Ishikawa (cell line): ENCODE measurements around the gene AP5Z1.

Experiments
- CEBPB ChIP-seq: IDR thresholded peaks from 2 replicates; pipeline ENCODE4 v1.6.1; 2012
- CREB1 ChIP-seq: IDR thresholded peaks from 2 replicates; pipeline ENCODE4 v1.6.1; 2012; ENCODE audit warnings: low read depth
- EGR1 ChIP-seq: IDR thresholded peaks from 2 replicates; pipeline ENCODE4 v1.6.1; 2012
- EP300 ChIP-seq: IDR thresholded peaks from 2 replicates; pipeline ENCODE4 v1.6.1; 2012; ENCODE audit warnings: borderline replicate concordance
- FOXM1 ChIP-seq: IDR thresholded peaks from 2 replicates; pipeline ENCODE4 v1.6.1; 2012; ENCODE audit warnings: low read depth, borderline replicate concordance
- NFIC ChIP-seq: IDR thresholded peaks from 2 replicates; pipeline ENCODE4 v1.6.1; 2012
- RAD21 ChIP-seq: IDR thresholded peaks from 2 replicates; pipeline ENCODE4 v1.6.1; 2012; ENCODE audit warnings: low read depth
- TAF1 ChIP-seq: IDR thresholded peaks from 2 replicates; pipeline ENCODE4 v1.6.1; 2012; ENCODE audit warnings: low read depth, mild to moderate bottlenecking
- TCF12 ChIP-seq: IDR thresholded peaks from 2 replicates; pipeline ENCODE4 v1.6.1; 2012; ENCODE audit warnings: low read depth
- TEAD4 ChIP-seq: IDR thresholded peaks from 2 replicates; pipeline ENCODE4 v1.6.1; 2012
- YY1 ChIP-seq: IDR thresholded peaks from 2 replicates; pipeline ENCODE4 v1.6.1; 2012; ENCODE audit warnings: low read depth
- ZBTB7A ChIP-seq: IDR thresholded peaks from 2 replicates; pipeline ENCODE4 v1.6.1; 2012; ENCODE audit warnings: low read depth
- TF ChIP-seq, protein P1 (sequence below): IDR thresholded peaks from 2 replicates; pipeline ENCODE4 v1.6.1; 2012
- TF ChIP-seq, protein P2 (sequence below): IDR thresholded peaks from 2 replicates; pipeline ENCODE4 v1.6.1; 2012; ENCODE audit warnings: low read depth, mild to moderate bottlenecking
- TF ChIP-seq, protein P3 (sequence below): IDR thresholded peaks from 2 replicates; pipeline ENCODE4 v1.6.1; 2012

Gene AP5Z1

DNA sequence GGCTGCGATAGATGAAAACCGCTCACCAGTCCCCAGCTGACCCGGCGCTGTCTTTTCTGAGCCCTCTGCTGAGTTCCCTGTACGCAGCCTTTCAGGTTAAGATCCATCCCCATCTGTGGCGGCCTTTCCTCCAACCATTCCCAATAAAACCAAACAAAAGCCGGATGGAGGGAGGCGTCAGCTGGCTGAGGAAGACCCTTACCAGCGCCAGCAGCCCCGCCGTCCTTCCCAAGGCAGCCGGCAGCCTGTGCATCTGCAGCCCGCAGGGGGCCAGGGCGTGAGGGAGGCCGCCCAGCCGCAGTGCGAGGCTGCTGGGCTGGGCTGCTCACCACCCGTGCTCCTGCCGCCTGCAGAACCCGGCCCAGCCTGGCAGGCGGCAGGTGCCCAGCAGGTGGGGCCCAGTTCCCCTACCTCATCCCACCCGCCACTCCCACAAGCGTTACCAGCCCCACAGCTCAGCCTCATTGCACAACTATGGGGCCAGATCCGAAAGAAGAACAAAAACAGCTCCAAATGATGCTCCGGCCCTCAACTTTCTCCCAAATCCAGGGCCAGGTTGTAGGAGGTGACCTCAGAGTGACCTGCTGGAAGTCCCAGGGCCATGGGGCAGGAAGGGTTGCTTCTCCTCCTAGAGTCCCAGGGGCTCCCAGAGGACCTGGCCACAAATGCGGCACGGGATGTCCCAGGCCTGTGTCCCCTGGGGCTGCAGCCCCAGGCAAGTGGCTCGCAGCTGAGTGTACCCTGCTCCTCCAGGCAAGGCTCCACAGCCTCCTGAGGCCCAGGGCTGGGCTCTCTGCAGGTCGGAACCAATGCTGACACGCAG, 62.6 kb downstream of the AP5Z1 start:
- TF ChIP-seq TCF12, result no peak
- TF ChIP-seq EP300, result no peak
- TF ChIP-seq CEBPB, result no peak
- no peak for TF ChIP-seq FOXM1
- TF ChIP-seq CREB1, result no peak
- TF ChIP-seq, protein P1, sequence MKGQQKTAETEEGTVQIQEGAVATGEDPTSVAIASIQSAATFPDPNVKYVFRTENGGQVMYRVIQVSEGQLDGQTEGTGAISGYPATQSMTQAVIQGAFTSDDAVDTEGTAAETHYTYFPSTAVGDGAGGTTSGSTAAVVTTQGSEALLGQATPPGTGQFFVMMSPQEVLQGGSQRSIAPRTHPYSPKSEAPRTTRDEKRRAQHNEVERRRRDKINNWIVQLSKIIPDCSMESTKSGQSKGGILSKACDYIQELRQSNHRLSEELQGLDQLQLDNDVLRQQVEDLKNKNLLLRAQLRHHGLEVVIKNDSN, result no peak
- TF ChIP-seq, protein P2, sequence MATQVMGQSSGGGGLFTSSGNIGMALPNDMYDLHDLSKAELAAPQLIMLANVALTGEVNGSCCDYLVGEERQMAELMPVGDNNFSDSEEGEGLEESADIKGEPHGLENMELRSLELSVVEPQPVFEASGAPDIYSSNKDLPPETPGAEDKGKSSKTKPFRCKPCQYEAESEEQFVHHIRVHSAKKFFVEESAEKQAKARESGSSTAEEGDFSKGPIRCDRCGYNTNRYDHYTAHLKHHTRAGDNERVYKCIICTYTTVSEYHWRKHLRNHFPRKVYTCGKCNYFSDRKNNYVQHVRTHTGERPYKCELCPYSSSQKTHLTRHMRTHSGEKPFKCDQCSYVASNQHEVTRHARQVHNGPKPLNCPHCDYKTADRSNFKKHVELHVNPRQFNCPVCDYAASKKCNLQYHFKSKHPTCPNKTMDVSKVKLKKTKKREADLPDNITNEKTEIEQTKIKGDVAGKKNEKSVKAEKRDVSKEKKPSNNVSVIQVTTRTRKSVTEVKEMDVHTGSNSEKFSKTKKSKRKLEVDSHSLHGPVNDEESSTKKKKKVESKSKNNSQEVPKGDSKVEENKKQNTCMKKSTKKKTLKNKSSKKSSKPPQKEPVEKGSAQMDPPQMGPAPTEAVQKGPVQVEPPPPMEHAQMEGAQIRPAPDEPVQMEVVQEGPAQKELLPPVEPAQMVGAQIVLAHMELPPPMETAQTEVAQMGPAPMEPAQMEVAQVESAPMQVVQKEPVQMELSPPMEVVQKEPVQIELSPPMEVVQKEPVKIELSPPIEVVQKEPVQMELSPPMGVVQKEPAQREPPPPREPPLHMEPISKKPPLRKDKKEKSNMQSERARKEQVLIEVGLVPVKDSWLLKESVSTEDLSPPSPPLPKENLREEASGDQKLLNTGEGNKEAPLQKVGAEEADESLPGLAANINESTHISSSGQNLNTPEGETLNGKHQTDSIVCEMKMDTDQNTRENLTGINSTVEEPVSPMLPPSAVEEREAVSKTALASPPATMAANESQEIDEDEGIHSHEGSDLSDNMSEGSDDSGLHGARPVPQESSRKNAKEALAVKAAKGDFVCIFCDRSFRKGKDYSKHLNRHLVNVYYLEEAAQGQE, result no peak
- no peak for TF ChIP-seq NFIC
- no peak for TF ChIP-seq EGR1
- no peak for TF ChIP-seq TAF1
- TF ChIP-seq, protein P3, sequence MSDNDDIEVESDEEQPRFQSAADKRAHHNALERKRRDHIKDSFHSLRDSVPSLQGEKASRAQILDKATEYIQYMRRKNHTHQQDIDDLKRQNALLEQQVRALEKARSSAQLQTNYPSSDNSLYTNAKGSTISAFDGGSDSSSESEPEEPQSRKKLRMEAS, result no peak
- TF ChIP-seq YY1, result no peak
- no peak for TF ChIP-seq RAD21
- no peak for TF ChIP-seq TEAD4
- TF ChIP-seq ZBTB7A, result no peak

DNA sequence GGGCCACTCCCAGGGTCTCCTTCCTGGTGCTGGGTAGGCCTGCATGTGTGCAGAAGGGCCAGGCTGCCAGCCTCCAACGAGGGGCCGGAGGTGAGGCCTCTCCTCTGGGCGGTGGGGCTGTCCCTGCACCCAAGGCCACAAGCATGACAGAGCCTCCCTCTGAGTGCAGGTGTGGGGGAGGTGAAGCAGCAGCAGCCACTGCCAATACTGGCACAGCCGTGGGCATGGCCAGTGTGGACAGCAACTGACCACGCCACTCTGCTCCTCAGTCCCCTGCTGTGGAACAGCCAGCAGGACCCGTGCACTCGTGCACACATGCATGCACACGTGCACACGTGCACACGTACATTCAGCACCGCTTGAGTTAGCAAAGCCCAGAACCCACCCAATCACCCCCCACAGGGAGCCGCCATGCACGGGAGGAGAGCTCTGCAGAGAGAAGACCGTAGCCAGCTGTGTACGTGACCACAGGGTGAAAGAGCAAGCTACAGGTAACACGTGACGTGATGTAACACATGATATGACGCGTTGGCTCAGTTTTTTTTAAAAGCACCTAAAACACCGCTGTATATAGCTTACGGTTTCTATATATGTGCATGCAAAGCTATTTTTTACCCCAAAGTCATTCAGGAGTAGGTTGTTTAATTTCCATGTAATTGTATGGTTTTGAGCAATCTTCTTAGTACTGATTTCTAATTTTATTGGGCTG, 63.4 kb downstream of the AP5Z1 start:
- TF ChIP-seq, protein P3, result no peak
- TF ChIP-seq YY1, result no peak
- TF ChIP-seq TEAD4, result no peak
- TF ChIP-seq RAD21, result no peak
- no peak for TF ChIP-seq EP300
- TF ChIP-seq CEBPB, result no peak
- TF ChIP-seq TAF1, result no peak
- no peak for TF ChIP-seq EGR1
- TF ChIP-seq CREB1, result no peak
- no peak for TF ChIP-seq NFIC
- TF ChIP-seq TCF12, result no peak
- TF ChIP-seq, protein P2, result no peak
- TF ChIP-seq FOXM1, result no peak
- no peak for TF ChIP-seq ZBTB7A
- TF ChIP-seq, protein P1, result no peak

DNA sequence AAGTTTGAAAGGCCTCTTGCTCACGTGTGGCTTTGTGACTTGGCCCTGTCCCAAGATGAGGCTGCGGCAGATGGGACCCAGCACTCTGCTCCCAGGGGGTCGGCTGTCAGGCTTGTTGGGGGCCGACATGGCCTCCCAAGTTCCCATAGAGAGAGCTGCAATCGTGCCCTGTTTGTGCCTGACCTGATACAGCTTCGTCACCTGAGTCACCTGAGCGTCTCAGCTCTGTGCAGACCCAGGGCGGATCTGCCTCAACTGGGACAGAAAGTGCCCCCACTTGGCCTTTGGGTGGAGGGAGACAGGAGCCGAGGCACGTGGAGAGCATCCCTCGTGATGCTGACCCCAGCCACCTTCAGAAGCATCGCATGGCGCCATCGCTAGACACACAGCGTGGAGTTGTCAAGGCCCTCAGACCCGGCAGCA, 64.7 kb downstream of the AP5Z1 start:
- TF ChIP-seq TCF12 (no peak), CREB1 (no peak), EGR1 (no peak)
